PFSK-1 (cell line): Measurements from ENCODE around the gene ELK3.

ENCODE experiments used
- FOXP2 ChIP-seq: optimal IDR thresholded peaks from 2 replicates; pipeline ENCODE3; 2011; ENCODE audit warnings: borderline replicate concordance, control low read depth, inconsistent platforms; ENCODE audit not compliant: insufficient read depth; ENCODE audit errors: extremely low read length, extremely low read depth
- POLR2AphosphoS5 ChIP-seq: IDR thresholded peaks from 2 replicates; pipeline ENCODE4 v1.6.1; 2012; ENCODE audit warnings: low read depth, mild to moderate bottlenecking, control low read depth, low read length, moderate library complexity
- TAF1 ChIP-seq: IDR thresholded peaks from 2 replicates; pipeline ENCODE4 v1.6.1; 2012; ENCODE audit warnings: low read length, control low read depth, borderline replicate concordance; ENCODE audit not compliant: insufficient read depth

- TF ChIP-seq POLR2AphosphoS5 = no peak
- no peak for TF ChIP-seq TAF1
- TF ChIP-seq FOXP2 = no peak
Observed at GRCh38 chr12:96314723-96315122, 120.5 kb downstream of the ELK3 start.
